MM.1S (cell line): ENCODE measurements around the gene FAM184A.

Source experiments
- CTCF ChIP-seq: fragments of 300-600 bp; sonication (generic); IDR thresholded peaks from 2 replicates; pipeline ENCODE4 v1.5.1; 2016; ENCODE audit warnings: antibody characterized with exemption, low read length, mixed read lengths
- EZH2 ChIP-seq: fragments of 300-600 bp; sonication (generic); optimal IDR thresholded peaks from 2 replicates; pipeline ENCODE3; 2017; ENCODE audit warnings: low read depth, mild to moderate bottlenecking, antibody characterized with exemption, low read length, mixed read lengths
- EZH2phosphoT487 ChIP-seq: fragments of 300-600 bp; sonication (generic); IDR thresholded peaks from 2 replicates; pipeline ENCODE4 v1.6.1; 2018; ENCODE audit warnings: antibody characterized with exemption, low read length

GRCh38 chr6:119067091-119067490 is 11.4 kb downstream of the FAM184A start:
- no peak for TF ChIP-seq CTCF
- no peak for TF ChIP-seq EZH2
- TF ChIP-seq EZH2phosphoT487, result no peak
